Left lung (tissue), 10 donors: ENCODE measurements around the gene DSE. TPM values are rescaled to one million over a fixed set of nuclear protein-coding genes. Genes with fewer than 3 reads are reported as not detected.
A peak's percentile ranks its signal among the peaks of the same experiment; 100 is the strongest.

Experiments
- ATAC-seq: fragments of 200-7000 bp; cut with Tn5 transposase; one replicate; pipeline ENCODE4 v1.9.1; 2020; ENCODE audit warnings: moderate library complexity
- DNase-seq, 4 donors: peaks; one replicate each; pipeline ENCODE4 v3.0.0-alpha.2; 2013 to 2020
- H3K27ac ChIP-seq, 2 donors: fragments of 200-600 bp; sonication (generic) in 1 of 2; one replicate each; pipeline versions ENCODE4 v1.5.0 to v1.8.0; 2020 to 2021
- H3K27me3 ChIP-seq, 2 donors: fragments of 200-600 bp; sonication (generic) in 1 of 2; one replicate each; pipeline versions ENCODE4 v1.5.0 to v1.8.0; 2020 to 2021
- H3K36me3 ChIP-seq, 2 donors: fragments of 200-600 bp; sonication (generic) in 1 of 2; one replicate each; pipeline versions ENCODE4 v1.5.0 to v1.8.0; 2020 to 2021
- H3K4me1 ChIP-seq, 2 donors: fragments of 200-600 bp; one replicate each; pipeline ENCODE4 v1.8.0; 2021
- H3K4me3 ChIP-seq, 2 donors: fragments of 200-600 bp; sonication (generic) in 1 of 2; one replicate each; pipeline versions ENCODE4 v1.5.0 to v1.8.0; 2020 to 2021; ENCODE audit warnings: mild to moderate bottlenecking in 1 of 2
- H3K9me3 ChIP-seq, 2 donors: fragments of 200-600 bp; sonication (generic) in 1 of 2; one replicate each; pipeline versions ENCODE4 v1.5.0 to v1.8.0; 2020 to 2021
- CTCF ChIP-seq, 2 donors: fragments of 200-600 bp; sonication (generic) in 1 of 2; IDR thresholded peaks; one replicate each; pipeline versions ENCODE4 v1.5.0 to v1.8.0; 2021; ENCODE audit warnings: antibody characterized with exemption in 2 of 2
- intact Hi-C, 2 donors: fragments of 100-400 bp; cut with DNase I; formaldehyde crosslinking; loops; one replicate each; pipeline versions ENCODE4 v1.11.2 to v1.14.2; 2022
- polyA plus RNA-seq, 6 donors: library from polyadenylated mRNA; unstranded; fragments of 120-200 nt; gene quantifications; one replicate each; pipeline ENCODE4 v1.2.1, GENCODE V29; 2013; ENCODE audit not compliant: insufficient read length in 6 of 6
- total RNA-seq, 2 donors: library from RNA; stranded (reverse); fragmentation: NEBNext Ultra II Directional; extraction: Animal tissue kit (Norgen Biotek cat#: 25700); gene quantifications; one replicate each; pipeline ENCODE4 v1.2.1, GENCODE V29; 2021
- donor health status: DM: no; HTN: yes; CAD: no.
- donor health status: DM: no; HTN: no; CAD: no.

DSE gene
- total and polyA plus RNA-seq, 8 donors, result 39.7 to 85.6 (median 51.0) TPM

- no peak for DNase-seq
- Histone ChIP-seq H3K4me3 (no peak overlapping the region), H3K27me3 (no peaks in the 10 kb centered on the region), H3K9me3 (no peaks in the 10 kb centered on the region), H3K4me1 (peaks cover 0 to 21% of the 10 kb centered on the region in 2 donors), H3K27ac (no peak overlapping the region), H3K36me3 (no peaks in the 10 kb centered on the region)
- intact Hi-C loops, result no loop called here
- ATAC-seq, result no peak
- TF ChIP-seq CTCF (IDR thresholded peaks at IDR 0.05), result no peak
Measured at GRCh38 chr6:116359835-116360234, 10.9 kb upstream of the DSE start.

GRCh38 chr6:116362276-116362675 lies 8.5 kb upstream of the DSE start:
- ATAC-seq (no peak), DNase-seq (no peak)
- no peak for TF ChIP-seq CTCF (IDR thresholded peaks at IDR 0.05)
- Histone ChIP-seq H3K36me3 (no peaks in the 10 kb centered on the region), H3K27me3 (no peaks in the 10 kb centered on the region), H3K4me3 (no peak overlapping the region), H3K9me3 (no peaks in the 10 kb centered on the region), H3K27ac (no peak overlapping the region), H3K4me1 (peaks cover 0 to 26% of the 10 kb centered on the region in 2 donors)
- intact Hi-C loops, result no loop called here

GRCh38 chr6:116363759-116364158 lies 7.0 kb upstream of the DSE start:
- H3K27ac ChIP-seq, result peak overlapping the region in 1 of 2 donors; percentile 60
- ATAC-seq (peak; percentile 51), DNase-seq (no peak)
- H3K4me3 ChIP-seq, result no peak overlapping the region
- H3K27me3 ChIP-seq, result no peaks in the 10 kb centered on the region
- H3K9me3 ChIP-seq, result no peaks in the 10 kb centered on the region
- H3K36me3 ChIP-seq, result no peaks in the 10 kb centered on the region
- peaks cover 0 to 32% of the 10 kb centered on the region in 2 donors for H3K4me1 ChIP-seq
- intact Hi-C loops, result no loop called here
- no peak for TF ChIP-seq CTCF (IDR thresholded peaks at IDR 0.05)

GRCh38 chr6:116364321-116364720 lies 6.4 kb upstream of the DSE start:
- no peaks in the 10 kb centered on the region for H3K36me3 ChIP-seq
- ATAC-seq (peak; percentile 56), DNase-seq (no peak)
- peaks cover 0 to 36% of the 10 kb centered on the region in 2 donors for H3K4me1 ChIP-seq
- TF ChIP-seq CTCF (IDR thresholded peaks at IDR 0.05), result no peak
- H3K27ac ChIP-seq, result peak overlapping the region in 1 of 2 donors; percentile 60
- intact Hi-C loops, result no loop called here
- H3K27me3 ChIP-seq, result no peaks in the 10 kb centered on the region
- no peak overlapping the region for H3K4me3 ChIP-seq
- no peaks in the 10 kb centered on the region for H3K9me3 ChIP-seq

- Histone ChIP-seq H3K4me1 (peaks cover 0 to 48% of the 10 kb centered on the region in 2 donors), H3K27me3 (no peaks in the 10 kb centered on the region), H3K4me3 (no peak overlapping the region), H3K9me3 (no peaks in the 10 kb centered on the region), H3K36me3 (no peaks in the 10 kb centered on the region), H3K27ac (no peak overlapping the region)
- DNase-seq, result no peak
- intact Hi-C loops, result no loop called here
- no peak for ATAC-seq
- TF ChIP-seq CTCF (IDR thresholded peaks at IDR 0.05), result no peak
Measured at GRCh38 chr6:116365743-116366142, 5.0 kb upstream of the DSE start.
